Omental fat pad (tissue), 4 donors: ENCODE results near the gene AMOTL2. TPM values are rescaled to one million over a fixed set of nuclear protein-coding genes. Genes with fewer than 3 reads are reported as not detected.
A peak's percentile ranks its signal among the peaks of the same experiment; 100 is the strongest.

Experiments used
- ATAC-seq: fragments of 150-250 bp; one replicate; pipeline ENCODE4 v1.9.1; 2016; ENCODE audit warnings: mild to moderate bottlenecking, moderate library complexity; ENCODE audit not compliant: low FRiP score
- DNase-seq: peaks from one replicate; pipeline ENCODE4 v3.0.0-alpha.2; 2019; ENCODE audit warnings: low spot score
- CTCF ChIP-seq, 3 donors: fragments of 450-650 bp; IDR thresholded peaks; one replicate each; pipeline ENCODE4 v1.5.1; 2016 to 2017; ENCODE audit warnings: antibody characterized with exemption in 3 of 3, mild to moderate bottlenecking in 3 of 3, moderate library complexity in 2 of 3
- total RNA-seq, 4 donors: library from RNA; depleted of rRNA; stranded (reverse); fragments of >200 nt; gene quantifications; one replicate each; pipeline ENCODE4 v1.1.0, GENCODE V29; 2016

AMOTL2 gene
- total RNA-seq, 4 donors from 2014 or later = 99.0 to 201 (median 158) TPM

GRCh38 chr3:134357261-134357913, 16.9 kb downstream of the AMOTL2 start:
- ATAC-seq = peak; percentile 27
- DNase-seq = no peak
- TF ChIP-seq CTCF (IDR thresholded peaks at IDR 0.05) = no peak

DNA sequence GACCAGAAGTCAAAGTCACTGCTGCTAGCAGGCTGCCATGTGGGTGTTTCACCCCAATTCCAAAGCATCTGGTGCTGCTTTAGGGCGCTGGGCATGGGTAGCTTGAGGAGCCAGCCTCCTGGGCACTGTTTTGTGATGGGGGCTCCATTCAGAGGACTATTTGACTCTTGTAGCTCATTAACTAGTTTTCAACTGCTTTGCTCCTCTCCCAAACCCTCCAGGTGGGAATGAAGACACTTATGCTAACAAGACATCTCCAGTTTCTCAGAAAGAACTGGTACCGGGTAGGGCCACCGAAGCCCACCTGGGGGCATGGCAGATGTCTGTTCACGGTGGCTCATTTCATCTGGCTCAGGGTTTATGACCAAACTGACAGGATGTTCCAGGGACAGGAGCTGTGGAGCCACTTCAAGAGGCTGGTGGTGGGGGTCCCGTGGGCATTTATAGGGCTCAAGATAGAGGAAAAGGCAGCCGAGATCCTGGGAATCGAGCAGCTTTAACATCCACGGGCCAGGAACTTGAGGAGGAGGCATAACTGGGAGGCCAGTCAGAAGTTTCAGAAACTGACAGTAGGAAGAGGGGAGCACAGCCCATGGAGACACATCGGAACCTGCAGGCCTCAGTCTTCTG, 17.7 kb downstream of the AMOTL2 start:
- no peak for ATAC-seq
- no peak for TF ChIP-seq CTCF (IDR thresholded peaks at IDR 0.05)
- DNase-seq = no peak

- ATAC-seq (no peak), DNase-seq (no peak)
- TF ChIP-seq CTCF (IDR thresholded peaks at IDR 0.05) = no peak
These were observed 18.8 kb downstream of the AMOTL2 start for GRCh38 chr3:134355416-134355815.

GRCh38 chr3:134354612-134355251, 19.5 kb downstream of the AMOTL2 start:
- no peak for TF ChIP-seq CTCF (IDR thresholded peaks at IDR 0.05)
- DNase-seq (no peak), ATAC-seq (no peak)

- ATAC-seq = no peak
- no peak for TF ChIP-seq CTCF (IDR thresholded peaks at IDR 0.05)
- no peak for DNase-seq
These were observed 20.2 kb downstream of the AMOTL2 start for GRCh38 chr3:134353831-134354611.

DNA sequence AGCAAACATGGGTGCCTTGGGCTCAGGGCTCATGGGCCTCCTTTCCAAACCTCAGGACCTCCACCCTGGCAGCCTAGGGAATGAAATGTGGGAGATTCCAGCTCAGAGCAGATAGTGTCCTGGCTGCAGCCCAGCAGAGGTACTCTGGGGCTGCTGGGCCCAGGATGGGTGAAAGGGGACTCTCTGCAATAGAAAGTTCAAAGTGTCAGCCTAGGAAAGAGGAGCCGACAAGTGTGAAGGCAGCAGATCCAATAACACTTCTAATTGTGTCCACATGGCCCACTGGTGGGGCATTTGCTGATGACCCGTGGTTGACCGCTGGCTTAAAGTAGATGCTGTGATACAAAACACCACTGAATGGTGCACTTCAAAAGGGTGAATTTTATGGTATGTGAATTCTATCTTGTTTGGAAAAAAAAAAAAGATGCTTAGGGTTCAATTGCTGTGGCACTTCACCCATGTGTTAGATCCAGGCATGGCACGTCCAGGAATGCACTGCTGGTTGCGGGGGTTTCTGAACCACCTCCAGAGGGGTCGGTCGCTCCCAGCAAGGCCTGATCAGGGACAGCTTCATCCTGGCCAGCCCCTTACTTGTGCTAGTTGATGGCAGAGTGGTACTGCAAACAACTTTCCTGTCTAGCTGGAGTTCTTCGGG, 20.9 kb downstream of the AMOTL2 start:
- ATAC-seq (no peak), DNase-seq (no peak)
- TF ChIP-seq CTCF (IDR thresholded peaks at IDR 0.05) = no peak
